ENCODE data around the gene MRPS18B. TPM values are rescaled to one million over a fixed set of nuclear protein-coding genes. Genes with fewer than 3 reads are reported as not detected.

The MRPS18B gene
- total RNA-seq, 1 donor from 2014 or later, result 27.5 TPM

- peak overlapping the region; percentile 89 for H3K4me3 Mint-ChIP-seq (ENCODE audit: low read depth)
- DNase-seq (ENCODE audit: low spot score, unreplicated experiment), result no peak
- H3K27me3 Mint-ChIP-seq, result peaks cover 5% of the 10 kb centered on the region
- peaks cover 36% of the 10 kb centered on the region for H3K4me1 Mint-ChIP-seq (ENCODE audit: low read depth)
- peaks cover 3% of the 10 kb centered on the region for H3K36me3 Mint-ChIP-seq (ENCODE audit: insufficient read depth)
- peak overlapping the region; percentile 99 for H3K27ac Mint-ChIP-seq
- no peaks in the 10 kb centered on the region for H3K9me3 Mint-ChIP-seq (ENCODE audit: low read depth)
- no peak for TF ChIP-seq CTCF (IDR thresholded peaks at IDR 0.05; ENCODE audit: unreplicated experiment)
Measured at GRCh38 chr6:30571762-30572082, 45.9 kb upstream of the MRPS18B start.

GRCh38 chr6:30572148-30572547 lies 45.5 kb upstream of the MRPS18B start:
- no peak for DNase-seq (ENCODE audit: low spot score, unreplicated experiment)
- H3K27me3 Mint-ChIP-seq, result peaks cover 5% of the 10 kb centered on the region
- TF ChIP-seq CTCF (IDR thresholded peaks at IDR 0.05; ENCODE audit: unreplicated experiment), result no peak
- H3K4me1 Mint-ChIP-seq (ENCODE audit: low read depth), result peaks cover 36% of the 10 kb centered on the region
- peak overlapping the region; percentile 99 for H3K27ac Mint-ChIP-seq
- peak overlapping the region; percentile 89 for H3K4me3 Mint-ChIP-seq (ENCODE audit: low read depth)
- no peaks in the 10 kb centered on the region for H3K9me3 Mint-ChIP-seq (ENCODE audit: low read depth)
- peaks cover 5% of the 10 kb centered on the region for H3K36me3 Mint-ChIP-seq (ENCODE audit: insufficient read depth)

GRCh38 chr6:30573113-30573512 lies 44.5 kb upstream of the MRPS18B start:
- TF ChIP-seq CTCF (IDR thresholded peaks at IDR 0.05; ENCODE audit: unreplicated experiment), result no peak
- no peaks in the 10 kb centered on the region for H3K9me3 Mint-ChIP-seq (ENCODE audit: low read depth)
- H3K4me3 Mint-ChIP-seq (ENCODE audit: low read depth), result peak overlapping the region; percentile 89
- peak overlapping the region; percentile 33 for H3K27ac Mint-ChIP-seq
- H3K27me3 Mint-ChIP-seq, result peaks cover 5% of the 10 kb centered on the region
- peaks cover 13% of the 10 kb centered on the region for H3K36me3 Mint-ChIP-seq (ENCODE audit: insufficient read depth)
- peaks cover 36% of the 10 kb centered on the region for H3K4me1 Mint-ChIP-seq (ENCODE audit: low read depth)
- DNase-seq (ENCODE audit: low spot score, unreplicated experiment), result no peak

GRCh38 chr6:30578051-30578450 lies 39.6 kb upstream of the MRPS18B start:
- H3K4me1 Mint-ChIP-seq (ENCODE audit: low read depth), result peaks cover 10% of the 10 kb centered on the region
- no peak overlapping the region for H3K4me3 Mint-ChIP-seq (ENCODE audit: low read depth)
- H3K36me3 Mint-ChIP-seq (ENCODE audit: insufficient read depth), result peaks cover 35% of the 10 kb centered on the region
- H3K27ac Mint-ChIP-seq, result no peak overlapping the region
- no peaks in the 10 kb centered on the region for H3K9me3 Mint-ChIP-seq (ENCODE audit: low read depth)
- TF ChIP-seq CTCF (IDR thresholded peaks at IDR 0.05; ENCODE audit: unreplicated experiment), result no peak
- DNase-seq (ENCODE audit: low spot score, unreplicated experiment), result no peak
- no peaks in the 10 kb centered on the region for H3K27me3 Mint-ChIP-seq

GRCh38 chr6:30583921-30584320 lies 33.7 kb upstream of the MRPS18B start:
- no peak for TF ChIP-seq CTCF (IDR thresholded peaks at IDR 0.05; ENCODE audit: unreplicated experiment)
- DNase-seq (ENCODE audit: low spot score, unreplicated experiment), result no peak
- peaks cover 40% of the 10 kb centered on the region for H3K36me3 Mint-ChIP-seq (ENCODE audit: insufficient read depth)

More at GRCh38 chr6:30583921-30584320, 33.7 kb upstream of the MRPS18B start:
- H3K27ac Mint-ChIP-seq, result no peak overlapping the region
- no peaks in the 10 kb centered on the region for H3K4me1 Mint-ChIP-seq (ENCODE audit: low read depth)
- no peaks in the 10 kb centered on the region for H3K9me3 Mint-ChIP-seq (ENCODE audit: low read depth)
- no peak overlapping the region for H3K4me3 Mint-ChIP-seq (ENCODE audit: low read depth)
- H3K27me3 Mint-ChIP-seq, result no peaks in the 10 kb centered on the region

Data from progenitor cell of endocrine pancreas (in vitro differentiated cells).